Fibroblast of pulmonary artery (primary cell): ENCODE measurements around the gene NKAIN1.
"Not testable (repeated sequence)": the region's sequence is repeated elsewhere in the genome, so short reads cannot be mapped to it uniquely, and the experiment has no call there.

ENCODE experiments used
- DNase-seq: peaks from one replicate; pipeline ENCODE4 v3.0.0-alpha.2; 2010; ENCODE audit warnings: low read depth
- H3K4me3 ChIP-seq: replicated peaks from 2 replicates; pipeline ENCODE4 v1.5.1; 2011; ENCODE audit warnings: low read depth, mild to moderate bottlenecking, control low read depth, low read length, moderate library complexity
- CTCF ChIP-seq: IDR thresholded peaks from 2 replicates; pipeline ENCODE4 v1.5.1; 2011; ENCODE audit warnings: mild to moderate bottlenecking, control low read depth, low read length, inconsistent platforms; ENCODE audit errors: missing control alignments

Gene NKAIN1

GRCh38 chr1:31145648-31146047 lies 94.0 kb downstream of the NKAIN1 start:
- no peak overlapping the region for H3K4me3 ChIP-seq
- DNase-seq: no peak
- no peak for TF ChIP-seq CTCF

- TF ChIP-seq CTCF: no peak
- no peak overlapping the region for H3K4me3 ChIP-seq
- no peak for DNase-seq
These were observed 95.2 kb downstream of the NKAIN1 start for GRCh38 chr1:31144442-31144841.

- no peak for DNase-seq
- no peak for TF ChIP-seq CTCF
- no peak overlapping the region for H3K4me3 ChIP-seq
These were observed 96.2 kb downstream of the NKAIN1 start for GRCh38 chr1:31143455-31143854.

- DNase-seq: no peak
- TF ChIP-seq CTCF: no peak
- H3K4me3 ChIP-seq: no peak overlapping the region
These were observed 97.3 kb downstream of the NKAIN1 start for GRCh38 chr1:31142406-31142805.

GRCh38 chr1:31140299-31140698 lies 99.4 kb downstream of the NKAIN1 start:
- DNase-seq: no peak
- no peak for TF ChIP-seq CTCF

GRCh38 chr1:31138797-31139521 lies 100.7 kb downstream of the NKAIN1 start:
- not testable (repeated sequence) for DNase-seq, H3K4me3 ChIP-seq

More at GRCh38 chr1:31140299-31140698, 99.4 kb downstream of the NKAIN1 start:
- no peak overlapping the region for H3K4me3 ChIP-seq

GRCh38 chr1:31137873-31138272 lies 101.8 kb downstream of the NKAIN1 start:
- H3K4me3 ChIP-seq, DNase-seq: not testable (repeated sequence)

GRCh38 chr1:31135973-31136600 lies 103.6 kb downstream of the NKAIN1 start:
- no peak for TF ChIP-seq CTCF
- DNase-seq: no peak
- H3K4me3 ChIP-seq: no peak overlapping the region
